ENCODE results near the gene FGB. TPM values are rescaled to one million over a fixed set of nuclear protein-coding genes. Genes with fewer than 3 reads are reported as not detected.
"Not testable (repeated sequence)": the region's sequence is repeated elsewhere in the genome, so short reads cannot be mapped to it uniquely, and the experiment has no call there.

The FGB gene
- polyA plus RNA-seq, 5 donors, result 0.09 to 31.3 (median 0.14) TPM; not detected in 2

DNA sequence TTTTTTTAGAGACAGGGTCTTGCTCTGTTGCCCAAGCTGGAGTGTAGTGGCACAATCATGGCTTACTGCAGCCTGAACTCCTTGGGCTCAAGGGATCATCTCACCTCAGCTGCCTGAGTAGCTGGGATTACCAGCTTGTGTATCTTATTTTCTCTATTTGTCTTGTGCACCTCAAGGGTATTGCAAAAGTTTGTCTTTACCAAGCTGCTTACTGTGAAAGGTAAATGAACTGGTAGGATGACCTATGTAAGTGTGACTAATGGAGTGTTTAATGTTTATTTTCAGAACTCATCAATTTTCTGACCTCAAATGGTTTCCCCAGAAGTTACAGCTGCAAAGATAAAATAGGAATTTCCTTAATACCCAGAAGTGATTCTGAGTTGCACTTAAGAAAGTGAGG is 33.0 kb downstream of the FGB start:
- DNase-seq, result no peak

DNA sequence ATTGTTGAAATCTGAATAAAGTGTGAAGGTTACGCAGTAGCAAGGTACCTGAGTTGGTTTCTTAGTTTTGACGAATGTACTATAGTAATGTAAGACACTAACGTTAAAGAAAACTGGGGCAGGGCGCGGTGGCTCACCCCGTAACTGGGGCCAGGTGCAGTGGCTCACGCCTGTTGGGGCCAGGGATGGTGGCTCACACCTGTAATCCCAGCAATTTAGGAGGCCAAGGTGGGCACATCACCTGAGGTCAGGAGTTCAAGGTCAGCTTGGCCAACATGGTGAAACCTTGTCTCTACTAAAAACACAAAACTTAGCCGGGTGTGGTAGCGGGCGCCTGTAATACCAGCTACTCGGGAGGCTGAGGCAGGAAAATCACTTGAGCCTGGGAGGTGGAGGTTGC is 34.5 kb downstream of the FGB start:
- DNase-seq, result not testable (repeated sequence)

DNA sequence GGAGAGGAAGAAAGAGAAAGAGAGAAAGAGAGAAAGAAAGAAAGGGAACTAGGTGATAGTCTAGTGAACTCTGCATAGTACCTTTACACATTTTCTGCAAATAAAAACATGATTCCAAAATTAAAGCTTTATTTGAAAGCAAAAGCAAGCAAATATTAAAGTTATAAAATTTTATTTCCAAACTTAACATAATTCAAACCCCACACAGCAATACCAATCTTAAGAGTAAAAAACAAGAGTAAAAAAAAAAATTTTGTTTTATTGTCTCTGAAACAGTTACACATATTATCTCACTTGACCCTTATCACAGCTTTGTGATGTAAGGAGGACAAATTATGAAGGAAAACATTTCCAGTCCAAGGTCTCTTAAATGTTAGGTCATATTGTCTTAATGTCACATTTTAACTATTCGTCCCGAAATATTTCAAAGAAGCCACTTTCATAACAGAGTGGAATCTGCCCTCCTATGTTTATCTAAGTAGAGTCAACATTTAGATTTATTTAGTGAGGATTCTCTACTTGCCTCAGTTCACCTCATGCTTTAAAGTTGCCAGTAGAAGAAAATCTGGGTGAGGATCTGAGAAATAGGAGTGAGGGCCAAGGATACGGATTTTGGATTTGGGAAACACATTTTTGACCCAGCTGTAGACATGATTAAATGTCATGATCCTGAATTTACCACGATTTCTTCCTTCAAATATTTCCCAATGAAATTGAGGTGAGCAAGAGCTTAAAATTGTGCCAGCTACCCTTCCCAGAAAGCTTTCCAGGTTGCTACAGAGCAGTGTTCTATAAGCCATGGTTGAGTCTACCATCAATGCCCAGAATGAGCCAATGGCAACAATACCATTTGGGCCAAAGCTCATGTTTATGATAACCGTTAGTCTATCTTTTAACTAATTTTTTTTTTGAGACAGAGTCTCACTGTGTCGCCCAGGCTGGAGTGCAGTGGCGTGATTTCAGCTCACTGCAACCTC is 35.3 kb downstream of the FGB start:
- DNase-seq, result no peak

DNA sequence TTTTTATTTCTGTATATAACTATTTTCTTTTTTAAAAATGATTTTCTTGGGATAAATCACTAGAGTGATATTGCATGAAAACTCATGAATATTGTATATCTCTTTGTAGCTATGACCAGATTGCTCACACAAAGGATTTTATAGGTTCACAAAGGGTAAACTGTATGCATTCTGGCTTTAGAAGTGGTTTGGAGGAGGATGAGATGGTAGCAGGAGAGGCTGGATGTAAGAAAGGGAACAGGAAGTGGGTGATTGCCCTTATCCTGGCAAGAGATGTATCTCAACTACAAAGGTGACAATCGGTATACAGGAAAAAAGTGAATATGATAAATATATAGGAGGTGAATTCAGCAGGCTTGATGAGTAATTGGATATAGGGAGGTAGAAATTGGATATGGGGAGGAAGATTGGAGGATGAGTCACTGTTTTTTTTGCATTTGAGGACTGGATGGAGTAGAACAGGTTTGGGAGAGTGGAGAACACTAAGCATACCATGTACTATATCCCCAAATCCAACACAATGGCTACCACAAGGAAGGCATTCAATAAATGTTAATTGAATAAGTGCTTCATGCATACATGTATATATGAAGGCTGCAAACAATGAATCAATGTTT is 39.7 kb downstream of the FGB start:
- DNase-seq, result no peak

DNA sequence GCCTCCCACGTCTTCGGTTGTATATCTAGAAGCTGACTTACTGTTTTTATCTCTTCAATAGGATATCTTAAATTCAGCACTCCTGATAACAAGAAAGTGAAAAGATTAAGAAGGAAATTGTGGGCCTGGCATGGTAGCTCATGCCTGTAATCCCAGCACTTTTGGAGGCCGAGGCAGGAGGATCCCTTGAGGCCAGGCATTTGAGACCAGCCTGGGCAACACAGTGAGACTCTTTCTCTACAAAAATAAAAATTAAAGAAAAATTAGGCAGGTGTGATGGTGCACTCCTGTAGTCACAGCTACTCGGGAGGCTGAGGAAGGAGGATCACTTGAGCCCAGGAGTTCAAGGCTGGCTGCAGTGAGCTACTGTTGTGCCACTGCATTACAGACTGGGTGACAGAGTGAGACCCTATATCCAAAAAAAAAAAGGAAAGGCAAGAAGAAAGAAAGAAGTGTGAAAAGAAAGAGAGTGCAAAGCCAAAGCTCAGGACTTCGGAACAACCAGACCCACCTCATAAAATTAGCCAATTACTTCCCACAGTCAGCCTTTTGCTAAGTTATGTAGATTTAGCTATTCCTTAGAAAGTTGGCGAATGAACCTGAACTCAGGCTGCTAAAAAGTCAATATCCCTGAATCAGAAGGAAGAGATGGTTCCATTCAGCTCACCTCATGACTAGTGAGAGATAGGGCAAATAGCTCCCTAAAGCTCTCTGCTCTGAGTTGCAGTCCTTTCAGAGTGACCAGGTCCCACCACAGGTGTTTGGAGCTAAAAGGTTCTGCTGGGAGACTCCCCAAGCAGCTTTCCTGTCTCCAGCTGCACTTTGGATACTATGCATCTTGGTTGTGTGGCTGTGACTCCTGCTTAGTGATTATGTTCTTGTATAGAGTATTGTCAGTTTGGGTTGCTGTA is 40.5 kb downstream of the FGB start:
- DNase-seq, result no peak

DNA sequence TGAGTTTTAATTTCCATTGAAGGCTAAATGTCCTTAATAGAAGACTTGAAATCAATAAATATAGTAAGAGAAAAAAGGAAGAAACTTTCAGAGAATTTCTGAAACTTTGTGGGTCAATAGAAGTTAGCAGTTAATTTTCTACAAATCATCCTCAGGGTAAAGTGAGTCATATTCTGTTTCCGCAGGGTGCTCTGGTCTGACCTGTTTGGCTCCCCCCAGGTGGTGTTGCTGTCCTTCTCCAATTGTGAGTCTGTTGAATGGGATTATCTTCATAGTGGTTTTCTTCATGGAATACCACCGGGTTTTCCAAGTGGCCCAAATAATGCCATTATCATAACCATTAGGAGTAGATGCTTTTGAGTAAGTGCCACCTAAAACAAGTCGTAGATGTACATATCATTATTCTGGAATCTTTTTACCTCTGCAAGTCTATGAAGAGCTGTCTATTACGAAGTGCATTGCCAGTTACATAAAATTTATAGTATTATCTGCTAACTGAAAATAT is 41.9 kb downstream of the FGB start:
- no peak for DNase-seq

DNA sequence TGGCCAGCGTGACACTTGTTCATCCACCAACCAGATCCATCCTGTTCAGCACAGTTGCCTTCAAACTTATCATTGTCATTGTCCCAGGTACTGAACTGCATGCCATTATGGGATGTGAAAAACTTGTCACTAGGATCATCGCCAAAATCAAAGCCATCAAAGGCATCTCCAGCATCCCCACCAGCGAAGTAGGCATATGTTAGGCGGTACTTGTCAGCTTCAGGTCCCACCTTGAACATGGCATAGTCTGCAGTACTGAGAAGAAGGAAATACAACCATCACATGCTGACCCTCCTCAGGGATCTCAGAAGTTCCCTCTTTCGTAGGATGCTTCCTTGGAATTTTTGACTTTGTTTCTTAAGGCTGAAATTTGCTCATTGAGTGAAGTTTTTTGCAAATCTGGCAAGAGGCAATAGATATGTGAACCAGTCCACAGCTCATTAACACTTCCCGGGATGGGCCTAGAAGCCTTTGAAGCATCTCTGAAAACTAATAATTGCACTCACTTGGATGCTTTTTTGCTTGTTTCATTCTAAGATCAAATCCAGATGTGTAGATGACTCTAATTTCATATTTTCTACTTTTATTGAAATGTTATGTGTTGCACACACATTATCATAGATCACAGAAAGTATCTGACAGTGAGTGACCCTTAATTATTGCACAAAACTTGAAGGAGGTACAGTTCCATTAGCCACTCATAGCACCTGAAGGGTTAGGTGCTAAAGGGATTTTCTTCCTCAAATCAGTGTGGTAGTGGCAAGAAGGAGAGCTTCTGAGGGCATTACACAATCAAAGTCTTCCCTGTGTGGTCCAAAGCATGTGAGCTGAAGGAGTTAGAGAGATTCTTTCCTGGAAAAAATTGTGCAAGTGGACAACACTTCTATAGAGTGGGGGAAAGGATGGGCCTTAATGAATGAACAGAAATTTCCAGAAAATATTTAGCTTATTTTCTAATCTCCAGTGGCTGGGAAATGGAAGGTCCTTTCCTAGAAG is 44.2 kb downstream of the FGB start:
- no peak for DNase-seq

DNA sequence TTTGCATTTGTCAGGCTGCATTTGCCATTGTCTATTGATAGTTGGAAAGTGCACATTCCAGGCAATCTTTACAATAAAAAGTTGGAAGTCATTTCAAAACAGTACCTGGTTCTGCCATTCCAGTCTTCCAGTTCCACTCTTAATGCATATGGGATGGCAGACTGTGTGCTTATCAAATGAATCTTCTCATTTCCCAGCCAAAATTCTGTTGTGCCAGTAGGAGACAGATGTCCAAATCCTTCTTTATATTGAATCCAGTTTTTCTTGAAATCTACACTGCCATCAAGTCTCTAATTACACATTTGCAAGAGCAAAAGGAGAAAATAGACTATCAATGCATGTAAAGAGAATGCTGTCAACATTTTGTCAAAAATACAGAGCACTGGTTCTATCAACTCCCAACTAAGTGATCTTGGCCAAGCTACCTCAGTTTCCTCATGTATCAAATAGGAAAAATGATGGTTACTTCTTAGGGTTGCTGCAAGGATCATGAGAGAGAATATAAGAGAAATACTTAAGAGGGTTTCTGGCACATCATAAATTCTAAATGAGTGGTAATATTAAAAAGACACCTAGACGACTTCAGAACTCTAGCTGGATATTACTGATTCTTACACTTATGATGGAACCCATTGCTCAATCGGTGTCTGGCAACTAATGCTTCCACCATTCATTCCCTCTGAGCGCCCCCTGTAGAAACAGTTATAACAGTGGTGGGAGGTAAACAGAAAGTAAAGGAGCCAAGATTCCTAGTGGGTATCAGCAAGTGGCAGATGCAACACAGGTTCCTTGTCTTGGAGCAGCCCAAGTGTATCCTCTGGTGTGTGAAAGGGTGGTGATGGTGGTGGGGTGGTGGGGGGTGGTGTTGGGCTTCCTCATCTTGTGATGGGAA is 45.8 kb downstream of the FGB start:
- DNase-seq, result no peak

DNA sequence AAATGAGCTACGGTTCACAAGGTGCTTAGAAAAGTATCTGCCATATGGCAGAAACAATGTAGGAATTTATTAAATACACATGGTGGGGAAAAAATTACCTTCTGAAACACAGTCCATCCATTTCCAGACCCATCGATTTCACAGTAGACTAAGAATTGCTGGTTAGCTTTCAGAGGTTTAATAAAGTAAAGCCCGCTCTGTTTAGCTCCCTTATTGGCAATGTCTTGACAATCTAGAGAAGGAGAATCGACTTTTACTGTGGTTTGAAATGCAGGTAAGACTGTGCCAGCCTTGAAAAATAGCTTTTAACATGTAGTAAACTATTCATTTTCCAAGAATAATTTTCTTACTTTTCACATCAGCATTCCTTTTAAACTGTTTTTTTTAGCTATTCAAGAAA is 46.7 kb downstream of the FGB start:
- DNase-seq, result no peak

DNA sequence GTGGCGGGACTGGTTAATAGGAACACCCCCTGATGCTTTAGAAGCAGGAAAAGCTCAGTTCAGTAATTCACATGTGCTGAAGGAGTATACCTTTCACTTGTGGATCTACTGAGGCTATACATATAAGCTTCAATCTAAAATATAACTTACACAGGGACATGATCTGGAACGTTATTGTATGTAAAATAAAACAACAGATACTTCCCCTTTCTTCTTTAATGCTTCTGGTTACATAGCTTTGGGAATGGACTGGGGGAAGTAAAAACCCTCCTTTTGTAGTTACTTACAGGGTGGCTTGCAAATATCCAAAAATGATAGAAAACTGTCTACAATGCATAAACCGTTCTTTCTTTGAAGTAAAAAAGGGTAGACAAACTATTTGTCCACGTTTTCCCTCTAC is 47.8 kb downstream of the FGB start:
- no peak for DNase-seq

DNA sequence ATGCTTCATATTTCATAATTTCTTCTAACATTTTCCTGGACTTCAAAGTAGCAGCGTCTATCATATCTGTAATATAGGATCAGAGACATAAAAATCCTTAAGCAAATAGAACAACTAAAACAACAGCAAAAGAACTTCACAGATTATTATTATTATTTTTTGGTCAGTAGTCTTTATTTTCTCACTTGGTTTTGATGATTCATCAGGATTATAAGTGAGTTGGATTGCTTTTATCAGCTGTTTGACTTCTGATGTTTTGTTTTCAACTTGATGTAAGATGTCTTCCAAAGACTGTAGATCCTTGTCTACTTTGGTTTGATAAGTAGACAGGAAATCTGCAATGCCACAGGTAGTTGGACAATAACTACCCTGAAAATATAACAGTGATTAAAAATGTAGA is 49.0 kb downstream of the FGB start:
- DNase-seq, result no peak

DNA sequence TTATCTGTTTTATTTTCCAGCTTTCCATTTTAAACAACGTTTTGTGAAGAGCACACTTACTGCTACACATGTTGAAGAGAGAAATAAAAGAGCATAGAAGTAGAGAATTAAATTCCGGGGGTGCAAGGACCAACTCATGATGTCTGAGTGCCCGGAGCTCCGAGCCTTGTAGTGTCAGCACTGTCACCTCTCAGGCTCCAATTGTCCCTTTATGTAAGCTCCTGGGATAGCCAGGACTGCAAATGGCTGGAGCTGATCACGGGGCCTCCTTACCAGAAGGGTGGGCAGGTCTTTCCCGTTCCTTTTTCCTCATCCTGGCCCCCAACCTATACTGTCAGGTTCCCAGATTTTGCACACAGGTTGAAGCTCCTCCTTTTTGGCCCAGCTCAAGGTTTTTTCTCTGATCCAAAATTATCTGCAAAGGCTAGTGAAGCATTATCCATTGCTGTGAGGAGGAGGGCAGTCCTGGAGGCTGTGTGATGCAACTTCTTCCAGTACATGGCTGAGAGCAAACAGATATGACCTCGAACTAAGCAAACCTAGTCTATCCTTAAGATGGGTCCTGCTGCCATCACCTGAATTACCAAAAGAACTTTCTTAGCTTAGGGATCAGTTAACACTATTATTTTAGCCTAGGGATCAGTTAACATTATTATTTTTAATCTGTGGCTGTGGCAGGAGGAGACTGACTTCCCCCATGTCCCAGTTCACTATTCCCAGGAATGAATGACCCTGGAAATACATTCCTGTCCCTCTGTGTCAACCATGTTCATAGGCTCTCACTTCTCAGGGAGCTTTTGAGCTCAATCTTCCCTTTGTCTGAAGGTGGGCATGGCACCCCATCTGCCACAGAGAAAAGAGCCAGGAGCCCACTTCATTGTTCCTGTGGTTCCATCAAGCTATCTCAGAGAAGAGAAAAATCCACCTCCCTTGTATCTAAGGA is 49.9 kb downstream of the FGB start, which contains the start of gene FGG:
TSS of gene FGG (minus strand) at position 185 of the 943 bp plus-strand sequence. CDS start at position 138, 47 bp downstream.
- DNase-seq, result no peak

DNA sequence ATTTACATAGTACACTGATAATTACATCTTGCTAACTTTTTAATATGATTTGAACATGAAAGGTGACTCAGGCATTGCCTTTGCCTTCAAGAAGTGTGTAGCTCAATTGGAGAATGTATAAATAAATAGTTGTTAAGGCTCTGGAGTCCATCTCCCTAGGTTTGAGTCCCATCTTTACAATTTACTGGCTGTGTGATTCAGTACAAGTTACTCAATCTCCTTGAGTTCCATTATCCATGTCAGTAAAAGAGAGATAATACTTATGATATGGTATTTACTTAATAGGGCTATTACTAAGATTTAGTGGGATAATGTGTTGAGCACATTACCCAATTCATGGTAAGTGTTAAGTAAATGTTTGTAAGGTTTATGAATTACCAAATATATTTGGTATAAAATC is 51.5 kb downstream of the FGB start:
- no peak for DNase-seq

DNA sequence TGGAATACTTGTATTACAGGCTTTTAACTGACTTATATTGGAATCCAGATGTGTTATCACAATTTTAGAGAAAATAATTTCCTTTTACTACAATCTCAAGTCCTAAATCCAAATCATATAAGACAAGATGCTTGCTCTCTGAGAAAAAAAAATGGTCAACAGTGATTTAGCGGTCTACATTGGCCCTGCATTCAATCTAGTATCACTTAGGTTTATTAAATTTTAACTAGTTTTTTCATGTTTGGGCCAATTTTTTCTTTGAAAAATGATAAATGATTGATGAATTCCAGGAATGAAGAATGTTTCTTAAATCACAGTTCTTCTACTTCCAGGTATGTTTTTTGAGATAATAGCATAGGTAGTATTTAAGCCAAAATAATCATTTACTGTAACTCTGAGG is 52.4 kb downstream of the FGB start:
- DNase-seq, result no peak

DNA sequence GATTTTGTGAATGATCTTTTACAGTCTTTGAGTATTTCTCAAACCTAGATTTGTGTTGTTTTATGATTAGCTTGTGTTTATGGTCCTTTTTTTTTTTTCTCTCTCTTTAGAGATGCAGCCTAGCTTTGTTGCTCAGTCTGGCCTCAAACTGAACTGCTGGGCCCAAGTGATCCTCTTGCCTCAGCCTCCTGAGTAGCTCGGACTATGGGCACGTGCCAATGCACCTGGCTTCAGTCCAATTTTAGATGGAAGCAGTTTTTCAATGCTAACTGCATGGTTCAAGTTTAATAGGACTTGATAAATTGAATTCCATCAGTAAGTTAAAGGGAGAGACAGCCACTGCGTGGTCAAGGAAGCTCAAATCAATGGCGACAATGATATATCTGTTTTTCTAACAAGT is 53.5 kb downstream of the FGB start:
- DNase-seq, result no peak

DNA sequence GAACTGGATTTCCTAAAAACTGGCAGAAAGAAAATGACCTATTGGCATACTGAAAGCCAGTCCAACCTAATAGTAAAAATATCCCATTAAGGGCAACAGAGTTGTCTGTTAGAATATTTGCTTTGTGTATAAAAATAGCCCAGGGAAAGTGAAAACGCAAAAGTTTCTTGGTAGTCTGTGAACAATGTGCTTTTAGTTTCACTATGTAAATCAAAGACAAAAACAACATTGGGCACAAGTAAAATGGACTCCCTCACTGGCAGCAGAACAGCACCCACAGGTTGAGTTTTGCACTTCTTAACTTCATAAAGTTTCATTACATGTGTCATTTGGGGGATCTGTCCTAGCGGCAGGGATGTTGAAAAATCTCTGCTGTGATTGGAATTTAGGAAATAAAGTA is 53.9 kb downstream of the FGB start:
- no peak for DNase-seq

DNA sequence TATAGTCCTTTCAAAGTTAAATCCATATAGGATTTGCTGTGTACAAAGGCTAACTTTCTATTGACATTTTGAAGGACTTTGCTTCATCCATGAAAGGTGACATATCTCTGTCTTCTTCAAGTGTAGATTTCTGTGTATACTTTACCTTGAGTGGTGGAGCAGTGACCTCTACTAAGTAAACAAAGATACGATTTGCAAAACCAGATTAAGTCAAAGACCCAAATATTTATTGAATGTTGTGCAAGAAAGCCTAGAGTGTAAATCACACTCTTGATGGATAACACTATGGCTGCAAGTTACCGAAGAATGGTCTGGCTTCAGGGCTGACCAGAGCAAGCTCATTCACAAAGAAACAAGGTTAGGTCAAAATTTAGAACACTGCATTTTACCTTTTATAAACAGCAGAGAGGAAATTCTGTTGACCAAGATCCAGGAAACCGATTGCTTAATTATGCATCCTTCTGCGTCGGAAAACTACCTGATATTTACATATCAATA is 55.1 kb downstream of the FGB start:
- DNase-seq, result no peak

DNA sequence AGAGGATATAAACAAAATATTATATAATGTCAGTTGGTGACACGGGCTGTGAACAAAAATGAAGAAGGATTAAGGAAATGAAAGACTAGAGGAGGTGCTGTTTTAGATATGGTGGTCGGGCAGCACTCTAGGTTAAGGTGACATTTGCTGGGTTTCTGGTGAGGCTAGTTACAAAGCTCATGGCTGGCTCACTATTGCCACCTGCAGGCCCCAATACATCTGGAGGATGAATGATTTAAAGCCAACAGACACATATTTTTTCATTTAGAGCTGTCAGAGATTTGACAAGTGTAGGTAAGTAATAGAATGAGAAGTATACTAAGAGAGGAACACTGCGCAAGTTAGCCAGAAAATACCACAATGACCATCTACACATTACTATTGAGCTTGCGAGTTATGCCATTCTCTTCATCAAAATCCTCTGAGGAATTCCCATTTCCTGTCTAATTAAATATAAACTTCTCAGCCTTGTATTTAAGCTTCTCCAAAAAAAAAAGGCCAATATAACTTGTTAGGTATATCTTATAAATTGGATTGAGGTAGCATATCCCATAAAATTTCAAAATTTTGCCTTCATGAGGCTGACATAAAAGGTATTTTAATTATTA is 56.0 kb downstream of the FGB start:
- no peak for DNase-seq
